Smooth muscle cell (in vitro differentiated cells): Measurements from ENCODE around the gene PLAAT3. TPM values are rescaled to one million over a fixed set of nuclear protein-coding genes. Genes with fewer than 3 reads are reported as not detected.

Experiments
- DNase-seq: peaks from one replicate; lab custom pipeline; 2025; ENCODE audit not compliant: unreplicated experiment; lab: John Stamatoyannopoulos, UW
- H2AFZ ChIP-seq: fragments of 200-600 bp; sonication (generic); 2 replicates; pipeline ENCODE4 v1.6.0; 2016; ENCODE audit warnings: antibody characterized with exemption, low read depth, mild to moderate bottlenecking
- H3F3A ChIP-seq: fragments of 200-600 bp; sonication (generic); 2 replicates; pipeline ENCODE4 v1.6.0; 2017; ENCODE audit warnings: antibody characterized with exemption, low read depth
- H3K27ac ChIP-seq: fragments of 200-600 bp; sonication (generic); 2 replicates; pipeline ENCODE4 v1.5.1; 2016; ENCODE audit warnings: low read depth, mild to moderate bottlenecking
- H3K27me3 ChIP-seq: fragments of 200-600 bp; sonication (generic); 2 replicates; pipeline ENCODE4 v1.6.1; 2016; ENCODE audit warnings: low read depth, mild to moderate bottlenecking
- H3K36me3 ChIP-seq: fragments of 200-600 bp; sonication (generic); 2 replicates; pipeline ENCODE4 v1.5.1; 2016; ENCODE audit warnings: low read depth
- H3K4me1 ChIP-seq: fragments of 200-600 bp; sonication (generic); 2 replicates; pipeline ENCODE4 v1.5.1; 2016; ENCODE audit warnings: low read depth
- H3K4me2 ChIP-seq: fragments of 200-600 bp; sonication (generic); 2 replicates; pipeline ENCODE4 v1.6.0; 2016; ENCODE audit warnings: mild to moderate bottlenecking
- H3K4me3 ChIP-seq: fragments of 200-600 bp; sonication (generic); 2 replicates; pipeline ENCODE4 v1.5.1; 2016; ENCODE audit warnings: mild to moderate bottlenecking
- H3K79me2 ChIP-seq: fragments of 200-600 bp; sonication (generic); 2 replicates; pipeline ENCODE4 v1.6.0; 2016; ENCODE audit warnings: low read depth, mild to moderate bottlenecking
- H3K9ac ChIP-seq: fragments of 200-600 bp; sonication (generic); 2 replicates; pipeline ENCODE4 v1.6.0; 2016; ENCODE audit warnings: low read depth
- H3K9me3 ChIP-seq: fragments of 200-600 bp; sonication (generic); replicated peaks from 2 replicates; pipeline ENCODE4 v1.5.1; 2016; ENCODE audit warnings: low read depth
- H4K20me1 ChIP-seq: fragments of 200-600 bp; sonication (generic); 2 replicates; pipeline ENCODE4 v1.6.0; 2016; ENCODE audit warnings: low read depth
- CTCF ChIP-seq: fragments of 200-600 bp; sonication (generic); IDR thresholded peaks from 2 replicates; pipeline ENCODE4 v1.5.1; 2017; ENCODE audit warnings: borderline replicate concordance, mild to moderate bottlenecking, antibody characterized with exemption; ENCODE audit not compliant: insufficient read depth, poor library complexity, severe bottlenecking
- WGBS: methylation state at CpG from one replicate; pipeline ENCODE4 v1.1.7; 2016; ENCODE audit warnings: low lambda C conversion rate; 5-methylcytosine and 5-hydroxymethylcytosine counted together
- polyA plus RNA-seq: library from polyadenylated mRNA; unstranded; fragments of >200 nt; fragmentation: Nextera tagmentation; extraction: Ambion mirVana; gene quantifications from 2 replicates; pipeline ENCODE4 v1.2.1, GENCODE V29; 2016
- total RNA-seq: library from RNA; depleted of rRNA; stranded (reverse); fragments of >200 nt; gene quantifications from 2 replicates; pipeline ENCODE4 v1.2.3, GENCODE V29; 2014

PLAAT3 gene
- total and polyA plus RNA-seq, 2 experiments from 2014 or later, result 0.90 to 5.2 TPM

DNA sequence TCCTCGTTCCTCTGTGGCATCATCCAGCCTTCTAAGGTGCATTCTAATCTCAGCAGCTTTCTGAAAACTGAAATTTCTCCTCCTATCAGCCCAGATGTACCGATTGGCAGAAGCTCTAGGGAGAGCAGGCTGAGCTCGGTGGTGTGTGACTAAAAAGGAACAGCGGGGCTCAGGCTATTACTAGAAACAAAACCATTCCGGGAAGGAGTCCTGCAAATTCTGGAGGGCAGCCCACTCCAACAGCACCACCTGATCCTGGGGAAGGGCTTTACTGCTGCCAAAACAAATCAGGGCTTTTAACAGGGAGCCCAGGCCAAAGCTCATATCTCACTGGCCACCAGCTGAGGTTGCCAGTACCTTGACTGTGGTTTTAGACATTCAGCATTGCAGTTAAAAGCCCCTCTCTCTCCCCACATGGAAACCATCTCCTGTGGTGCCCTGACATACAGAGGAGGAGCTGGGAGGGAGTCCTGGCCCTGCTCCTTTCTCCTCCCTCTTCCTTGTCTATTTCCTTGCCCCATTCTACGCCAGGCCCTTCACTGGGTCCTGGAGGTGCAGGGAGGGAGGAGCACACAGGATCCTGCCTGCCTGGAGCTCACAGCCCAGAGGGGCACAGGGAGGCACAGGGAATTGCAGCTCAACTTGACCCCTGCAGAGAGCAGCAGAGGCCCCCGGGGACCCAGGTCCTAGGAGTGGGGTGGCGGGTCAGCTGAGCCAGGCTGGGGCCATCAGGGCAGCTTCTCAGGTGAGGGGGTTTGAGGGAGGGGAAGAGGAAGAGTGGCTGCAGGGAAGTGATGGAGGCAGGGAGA, 76.7 kb downstream of the PLAAT3 start:
- no peaks in the 10 kb centered on the region for H3K36me3 ChIP-seq
- no peak overlapping the region for H3K4me2 ChIP-seq
- H2AFZ ChIP-seq, result no peak overlapping the region
- TF ChIP-seq CTCF, result no peak
- DNase-seq, result no peak
- no peak overlapping the region for H3K27ac ChIP-seq
- H3K9me3 ChIP-seq, result no peaks in the 10 kb centered on the region
- no peak overlapping the region for H3K4me3 ChIP-seq
- 87% methylated on average over 8 of the region's 8 CpGs for WGBS
- no peaks in the 10 kb centered on the region for H3K79me2 ChIP-seq
- no peaks in the 10 kb centered on the region for H3F3A ChIP-seq
- H3K9ac ChIP-seq, result no peak overlapping the region
- no peaks in the 10 kb centered on the region for H4K20me1 ChIP-seq
- no peaks in the 10 kb centered on the region for H3K27me3 ChIP-seq
- peaks cover 4% of the 10 kb centered on the region for H3K4me1 ChIP-seq

- WGBS, result 79% methylated on average over 10 of the region's 10 CpGs
- no peak for DNase-seq
- peak within 1 kb of the TSS; percentile 38 for H3K4me2 ChIP-seq
- H4K20me1 ChIP-seq, result no peaks in the 10 kb centered on the region
- TF ChIP-seq CTCF, result no peak
- H3K4me1 ChIP-seq, result peaks cover 8% of the 10 kb centered on the region
- no peaks in the 10 kb centered on the region for H3K9me3 ChIP-seq
- H3K27me3 ChIP-seq, result no peaks in the 10 kb centered on the region
- H3F3A ChIP-seq, result no peaks in the 10 kb centered on the region
- H3K36me3 ChIP-seq, result no peaks in the 10 kb centered on the region
- H2AFZ ChIP-seq, result peak within 1 kb of the TSS; percentile 49
- no peak within 1 kb of the TSS for H3K9ac ChIP-seq
- H3K79me2 ChIP-seq, result no peaks in the 10 kb centered on the region
- H3K27ac ChIP-seq, result no peak within 1 kb of the TSS
- H3K4me3 ChIP-seq, result no peak within 1 kb of the TSS
Measured at GRCh38 chr11:63536669-63537292, 77.5 kb downstream of the PLAAT3 start, which contains the start of gene PLAAT4. Gene PLAAT4 (plus strand): TSS chr11:63536808. CDS start chr11:63536869, 61 bp downstream.

DNA sequence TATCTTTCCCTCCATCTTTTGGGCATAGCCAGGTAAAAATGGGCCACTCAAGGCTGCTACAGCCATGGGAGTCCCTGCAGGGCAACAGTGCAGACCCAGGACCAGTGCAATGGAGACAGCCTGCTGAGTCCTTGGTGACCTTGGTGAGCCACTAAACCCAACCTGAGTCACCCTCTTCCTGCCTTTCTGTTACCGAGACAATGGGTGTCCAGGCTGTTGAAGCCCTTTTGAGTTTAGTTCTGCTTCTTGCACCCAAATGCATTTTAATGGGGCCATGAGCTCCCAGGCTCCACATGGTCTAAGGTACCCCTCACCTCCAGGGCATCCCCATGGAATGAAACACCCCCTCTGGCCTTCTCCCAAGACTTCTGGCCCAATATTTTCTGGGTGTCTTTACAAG, 78.5 kb downstream of the PLAAT3 start:
- WGBS, result 95% methylated on average over 1 of the region's 1 CpG
- H3K27ac ChIP-seq, result no peak overlapping the region
- H3K4me1 ChIP-seq, result peaks cover 8% of the 10 kb centered on the region
- no peaks in the 10 kb centered on the region for H3F3A ChIP-seq
- no peak overlapping the region for H3K4me2 ChIP-seq
- H3K4me3 ChIP-seq, result no peak overlapping the region
- no peaks in the 10 kb centered on the region for H4K20me1 ChIP-seq
- no peak overlapping the region for H2AFZ ChIP-seq
- H3K9ac ChIP-seq, result no peak overlapping the region
- no peaks in the 10 kb centered on the region for H3K36me3 ChIP-seq
- TF ChIP-seq CTCF, result no peak
- no peaks in the 10 kb centered on the region for H3K79me2 ChIP-seq
- H3K27me3 ChIP-seq, result no peaks in the 10 kb centered on the region
- DNase-seq, result no peak
- H3K9me3 ChIP-seq, result no peaks in the 10 kb centered on the region
